Central memory CD4-positive, alpha-beta T cell (primary cell): Measurements from ENCODE around the gene SCUBE3.

Experiments used
- DNase-seq: peaks from one replicate; pipeline ENCODE4 v3.0.0; 2022

The SCUBE3 gene

DNA sequence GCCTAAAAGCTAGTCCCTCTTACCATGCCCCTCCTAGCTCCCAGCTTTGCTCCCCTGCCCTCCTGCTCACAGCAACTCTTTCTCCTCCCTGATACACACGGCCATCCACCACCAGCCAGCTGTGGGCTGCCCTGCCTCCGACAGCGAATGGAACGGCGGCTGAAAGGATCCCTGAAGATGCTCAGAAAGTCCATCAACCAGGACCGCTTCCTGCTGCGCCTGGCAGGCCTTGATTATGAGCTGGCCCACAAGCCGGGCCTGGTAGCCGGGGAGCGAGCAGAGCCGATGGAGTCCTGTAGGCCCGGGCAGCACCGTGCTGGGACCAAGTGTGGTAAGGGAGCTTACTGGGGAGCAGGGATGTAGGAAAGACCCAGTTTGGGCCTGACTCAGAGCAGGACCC is 29.1 kb downstream of the SCUBE3 start:
- no peak for DNase-seq

DNA sequence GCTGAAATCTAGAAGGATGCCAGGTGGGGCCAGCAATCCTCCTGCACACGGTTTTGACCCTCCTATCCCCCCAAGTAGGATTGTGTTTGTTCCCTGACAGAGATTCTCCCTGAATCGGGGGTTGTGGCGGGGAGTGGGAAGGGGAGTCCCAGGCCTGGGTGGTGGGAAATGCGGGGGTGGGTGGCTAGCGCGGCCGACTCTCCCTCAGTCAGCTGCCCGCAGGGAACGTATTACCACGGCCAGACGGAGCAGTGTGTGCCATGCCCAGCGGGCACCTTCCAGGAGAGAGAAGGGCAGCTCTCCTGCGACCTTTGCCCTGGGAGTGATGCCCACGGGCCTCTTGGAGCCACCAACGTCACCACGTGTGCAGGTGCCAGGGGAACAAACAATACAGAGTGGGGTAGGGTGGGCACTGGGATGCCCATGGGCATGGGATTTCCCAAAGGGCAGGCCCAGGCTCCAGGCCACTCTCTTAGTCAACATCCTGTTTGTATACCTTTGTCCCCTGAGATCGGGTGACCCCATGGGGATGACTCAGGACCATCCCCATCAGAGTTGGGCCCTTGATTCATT is 29.7 kb downstream of the SCUBE3 start:
- DNase-seq = no peak

DNA sequence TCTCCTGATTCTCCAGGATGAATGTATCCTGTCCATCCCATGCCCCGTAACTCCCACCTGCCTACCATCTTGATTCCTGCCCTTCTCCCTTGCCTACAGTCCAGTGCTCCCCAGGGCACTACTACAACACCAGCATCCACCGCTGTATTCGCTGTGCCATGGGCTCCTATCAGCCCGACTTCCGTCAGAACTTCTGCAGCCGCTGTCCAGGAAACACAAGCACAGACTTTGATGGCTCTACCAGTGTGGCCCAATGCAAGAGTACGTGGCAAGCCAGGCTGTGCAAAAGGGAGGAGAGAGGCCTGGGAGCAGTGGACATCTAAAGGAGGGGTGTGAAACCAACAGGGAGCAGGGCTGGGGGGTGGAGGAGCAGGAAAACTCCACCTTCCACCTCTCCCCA is 30.8 kb downstream of the SCUBE3 start:
- DNase-seq = no peak

DNA sequence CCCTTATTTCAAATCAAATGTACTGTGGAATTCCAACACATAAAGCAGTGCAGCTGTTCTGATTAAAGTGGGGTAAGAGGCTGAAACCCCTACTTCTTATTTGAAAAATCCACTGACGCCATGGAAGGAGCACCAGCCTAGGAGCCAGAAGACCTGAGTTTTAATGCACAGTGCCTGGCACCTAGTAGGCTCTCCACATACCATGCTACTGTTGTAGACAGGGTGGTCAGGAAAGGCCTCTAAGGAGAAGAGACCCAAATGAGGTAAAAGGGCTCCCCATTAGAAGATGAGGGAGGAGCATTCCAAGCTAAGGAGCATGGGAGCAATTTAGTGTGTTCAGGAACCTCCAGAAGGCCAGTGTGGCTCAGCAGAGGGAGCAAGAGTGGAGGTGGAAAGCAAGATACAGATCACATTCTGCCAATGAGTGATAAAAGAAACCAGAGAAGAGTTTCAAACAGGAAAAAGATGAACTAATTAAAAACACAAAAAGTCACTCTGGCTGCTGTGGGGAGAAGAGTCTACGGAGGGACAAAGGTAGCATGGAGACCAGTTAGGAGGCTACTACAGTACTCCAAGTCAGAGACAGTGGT is 34.0 kb downstream of the SCUBE3 start:
- no peak for DNase-seq

DNA sequence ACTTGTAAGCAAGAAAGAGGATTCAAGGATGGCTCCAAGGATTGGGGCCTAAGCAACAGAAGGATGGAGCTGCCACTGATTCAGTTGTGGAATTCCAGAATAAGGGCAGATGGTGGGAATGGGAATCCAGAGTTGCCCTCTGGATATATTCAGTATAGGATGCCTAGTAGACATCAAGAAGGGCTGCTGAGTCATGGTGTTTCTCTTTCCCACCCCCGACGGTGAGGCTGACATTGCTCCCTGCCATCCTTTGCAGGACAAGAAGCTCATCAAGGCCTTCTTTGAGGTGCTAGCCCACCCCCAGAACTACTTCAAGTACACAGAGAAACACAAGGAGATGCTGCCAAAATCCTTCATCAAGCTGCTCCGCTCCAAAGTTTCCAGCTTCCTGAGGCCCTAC is 34.5 kb downstream of the SCUBE3 start:
- DNase-seq = no peak

DNA sequence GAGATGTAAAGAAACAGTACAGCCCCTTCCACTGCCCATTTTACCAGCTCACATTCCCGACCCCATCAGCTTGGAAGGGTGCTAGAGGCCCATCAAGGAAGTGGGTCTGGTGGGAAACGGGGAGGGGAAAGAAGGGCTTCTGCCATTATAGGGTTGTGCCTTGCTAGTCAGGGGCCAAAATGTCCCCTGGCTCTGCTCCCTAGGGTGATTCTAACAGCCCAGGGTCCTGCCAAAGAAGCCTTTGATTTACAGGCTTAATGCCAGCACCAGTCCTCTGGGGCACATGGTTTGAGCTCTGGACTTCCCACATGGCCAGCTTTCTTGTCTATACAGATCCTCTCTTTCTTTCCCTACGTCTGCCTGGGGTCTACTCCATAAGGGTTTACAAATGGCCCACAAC is 35.2 kb downstream of the SCUBE3 start:
- no peak for DNase-seq

DNA sequence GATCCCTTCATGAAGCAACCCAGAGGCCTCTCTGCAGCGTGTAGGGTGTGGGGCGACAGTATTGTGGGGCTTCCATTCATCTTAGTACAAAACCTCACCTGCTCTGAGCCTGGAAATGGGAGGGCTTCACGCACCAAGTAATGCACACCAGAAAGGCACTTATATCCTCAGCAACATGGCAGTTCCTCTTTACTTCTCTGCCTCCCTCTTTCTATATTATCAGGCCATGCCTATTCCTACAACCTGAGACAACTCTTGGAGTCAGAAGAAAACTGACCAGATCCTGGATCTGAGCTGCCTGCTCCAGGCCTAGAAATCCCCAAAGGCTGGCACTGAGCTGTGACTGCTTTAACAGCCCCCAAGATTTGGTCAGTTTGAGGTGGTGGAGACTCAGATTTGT is 38.2 kb downstream of the SCUBE3 start:
- no peak for DNase-seq

DNA sequence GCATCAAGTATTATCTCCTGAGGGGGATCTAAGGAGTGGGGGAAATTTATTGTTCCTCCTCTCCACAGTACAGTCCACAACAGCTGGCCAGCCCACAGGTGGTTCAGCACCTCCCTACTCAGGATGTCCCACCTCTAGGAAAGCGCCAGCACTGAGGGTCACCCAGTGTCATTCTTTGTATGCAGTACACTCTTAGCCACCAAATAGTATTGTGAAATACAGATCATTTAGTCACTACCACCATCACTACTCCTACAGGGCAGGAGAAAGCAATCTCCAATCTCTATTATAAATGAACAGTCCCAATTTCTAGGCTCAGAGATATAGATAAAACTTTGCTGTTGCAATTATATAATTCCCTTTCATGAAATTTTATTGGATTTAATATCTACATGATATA is 39.5 kb downstream of the SCUBE3 start:
- no peak for DNase-seq

DNA sequence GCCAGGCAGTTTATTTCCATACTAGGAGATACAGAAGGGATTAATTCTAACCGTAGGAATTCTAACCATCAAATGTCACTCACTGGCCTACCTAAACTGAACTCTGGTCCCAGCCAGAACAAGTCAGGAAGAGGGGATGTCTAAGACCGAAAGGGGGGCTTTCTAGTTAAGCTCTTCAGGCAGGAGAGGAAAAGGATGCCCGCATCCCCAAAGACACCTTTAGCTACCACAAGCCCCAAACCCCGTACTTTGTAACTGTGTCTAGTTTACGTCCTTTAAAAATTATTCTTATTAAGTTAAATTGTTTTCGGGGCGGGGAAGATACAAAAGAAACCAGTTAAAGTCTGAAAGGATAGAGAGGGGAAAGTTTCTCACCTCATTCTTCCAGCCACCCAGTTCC is 44.6 kb downstream of the SCUBE3 start:
- DNase-seq = no peak

DNA sequence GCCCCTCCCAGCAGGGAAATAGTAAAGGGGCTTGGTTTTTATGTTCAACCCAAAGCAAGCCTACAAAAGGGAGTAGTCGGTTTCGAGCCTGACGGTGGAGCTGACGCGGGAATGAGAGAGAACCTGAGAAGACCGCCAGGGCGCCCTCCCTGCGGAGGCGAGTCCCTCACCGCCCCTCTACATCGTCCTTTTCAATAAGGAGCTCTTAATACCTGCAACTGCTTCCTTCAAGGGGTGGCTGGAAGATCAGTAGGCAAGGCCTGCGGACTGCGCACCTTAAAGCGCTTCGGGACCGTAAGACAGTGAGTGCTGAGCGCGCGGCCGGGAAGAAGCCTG is 45.1 kb downstream of the SCUBE3 start:
- no peak for DNase-seq

DNA sequence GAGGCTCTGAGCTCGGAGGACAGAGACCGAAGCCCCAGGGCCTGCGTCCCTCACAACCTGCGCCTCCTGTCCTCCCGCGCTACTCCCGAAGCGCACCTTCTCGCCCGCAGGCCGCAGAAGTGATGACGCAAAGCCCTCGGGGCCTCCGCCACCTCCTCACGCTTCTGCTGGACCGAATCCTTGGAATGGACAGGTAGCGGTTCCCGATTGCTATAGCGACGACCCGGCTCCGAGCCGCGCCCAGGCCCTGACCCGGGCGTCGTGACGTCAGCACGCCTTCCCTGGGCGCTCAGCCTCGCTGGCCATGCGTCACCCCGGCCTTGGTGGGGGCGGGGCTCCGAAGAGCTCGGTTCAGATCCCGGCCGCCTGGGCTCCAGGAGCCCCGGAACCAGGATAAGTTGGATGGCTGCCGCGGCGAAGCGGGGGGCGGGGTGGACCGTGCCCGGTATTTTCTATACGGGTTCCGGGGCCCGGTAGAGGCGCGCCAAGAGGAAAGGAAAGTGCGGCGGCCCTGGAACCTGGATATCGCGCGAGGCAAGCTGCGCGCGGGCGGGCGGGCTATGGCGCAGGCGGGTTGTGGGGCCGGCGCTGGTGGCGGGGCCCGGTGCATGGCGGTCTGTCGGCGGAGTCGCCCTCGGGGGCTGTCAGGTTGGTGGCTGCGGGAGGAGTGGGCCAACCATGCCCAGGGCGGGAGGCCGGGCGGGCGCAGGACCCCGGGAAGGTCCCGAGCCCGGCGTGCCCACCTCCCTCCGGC is 45.6 kb downstream of the SCUBE3 start, which contains the start of gene ZNF76:
Gene ZNF76, plus strand, starts transcription at position 542 of the 754 bp plus-strand sequence. CDS start 21,417 bp downstream, outside the sequence.
- peak; percentile 94 for DNase-seq

DNA sequence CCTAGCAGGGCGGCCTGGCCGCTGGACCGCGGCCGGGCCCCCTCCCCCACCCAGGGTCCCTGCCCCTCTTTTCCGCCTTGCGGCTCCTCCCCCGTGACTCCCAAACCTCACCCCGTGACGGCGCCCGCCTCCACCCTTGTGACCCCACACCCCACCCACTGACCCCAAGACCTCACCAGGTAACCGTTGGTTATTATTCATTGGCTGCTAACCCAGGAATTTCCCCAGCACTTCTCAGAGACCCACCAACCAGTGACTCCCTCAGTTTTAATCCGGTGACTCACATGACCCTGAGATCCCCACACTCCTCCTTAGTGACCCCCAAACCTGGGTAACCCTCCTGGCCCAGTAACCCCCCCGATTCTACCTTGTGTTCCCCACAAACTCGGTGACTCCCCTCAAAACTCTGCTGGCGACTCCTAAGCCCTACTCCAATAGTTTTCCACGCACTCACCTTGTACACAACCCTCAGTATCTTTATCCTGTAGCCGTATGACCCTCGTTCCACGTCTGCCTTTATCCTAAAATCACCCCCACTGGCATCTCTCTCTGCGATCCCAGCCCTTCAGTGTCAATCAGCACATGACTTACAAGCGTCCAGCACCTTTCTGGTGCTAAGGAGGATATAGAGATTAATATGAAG is 46.3 kb downstream of the SCUBE3 start:
- peak; percentile 80 for DNase-seq

DNA sequence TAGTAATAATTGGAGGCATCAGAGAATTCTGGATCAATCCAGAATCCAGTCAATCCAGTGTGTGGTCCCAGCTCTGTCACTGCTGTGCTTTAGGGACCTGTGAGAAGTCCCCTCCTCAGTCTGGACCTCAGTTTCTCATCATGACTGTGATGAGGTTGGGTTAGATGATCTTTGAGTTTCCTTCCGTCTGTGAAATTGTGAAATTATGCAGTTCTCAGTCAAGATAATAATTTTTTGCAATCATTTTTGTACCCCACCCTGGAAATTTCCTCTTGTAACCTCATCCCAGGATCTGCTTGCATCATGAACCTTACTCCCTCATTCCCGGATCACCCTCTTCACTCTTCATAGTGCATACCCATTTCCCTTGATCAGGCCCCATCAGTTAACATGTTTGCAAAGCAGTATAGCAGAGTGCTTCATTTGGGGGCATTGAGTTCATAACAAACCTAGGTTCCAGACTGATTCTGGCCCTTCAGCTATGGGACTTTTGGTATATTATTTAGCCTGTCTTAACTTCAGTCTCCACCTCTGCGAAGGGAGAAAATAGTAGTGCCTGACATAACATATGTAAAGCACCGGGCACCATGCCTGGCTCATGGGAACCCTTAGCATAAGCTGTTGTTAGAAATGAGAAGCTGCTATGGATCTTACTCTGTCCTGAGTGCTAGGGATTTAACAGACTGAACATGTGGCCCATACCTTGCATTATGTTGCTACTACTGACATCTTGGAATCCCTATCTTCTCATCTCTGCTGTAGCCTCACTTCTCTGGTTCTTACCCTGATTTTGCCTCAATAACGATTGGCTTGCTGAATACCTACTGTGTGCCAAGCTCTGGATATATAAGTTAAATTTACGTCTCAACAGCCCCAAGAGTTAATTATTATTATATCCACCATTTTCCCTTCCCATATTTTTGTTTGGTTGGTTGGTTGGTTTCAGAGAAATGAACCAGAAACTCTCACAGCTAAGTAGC is 47.1 kb downstream of the SCUBE3 start:
- no peak for DNase-seq

DNA sequence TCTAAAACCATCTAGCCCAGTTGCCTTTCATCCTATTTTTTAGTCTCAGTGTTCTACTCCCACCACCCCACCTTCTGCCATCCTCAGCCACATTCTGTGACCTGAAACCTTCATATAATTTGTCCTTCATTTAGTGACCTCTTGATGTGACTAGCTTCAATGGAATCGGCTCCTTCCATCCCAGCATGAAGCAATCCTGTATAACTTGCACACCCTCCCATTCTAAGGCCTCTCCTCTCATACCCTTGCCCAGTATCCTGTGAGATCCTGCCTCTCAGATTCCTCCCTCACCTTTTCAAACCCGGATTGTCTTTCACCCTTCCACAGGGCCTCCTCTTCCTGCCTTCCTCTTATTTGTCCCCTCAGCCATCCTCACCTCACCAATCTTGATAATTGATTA is 48.8 kb downstream of the SCUBE3 start:
- DNase-seq = no peak

DNA sequence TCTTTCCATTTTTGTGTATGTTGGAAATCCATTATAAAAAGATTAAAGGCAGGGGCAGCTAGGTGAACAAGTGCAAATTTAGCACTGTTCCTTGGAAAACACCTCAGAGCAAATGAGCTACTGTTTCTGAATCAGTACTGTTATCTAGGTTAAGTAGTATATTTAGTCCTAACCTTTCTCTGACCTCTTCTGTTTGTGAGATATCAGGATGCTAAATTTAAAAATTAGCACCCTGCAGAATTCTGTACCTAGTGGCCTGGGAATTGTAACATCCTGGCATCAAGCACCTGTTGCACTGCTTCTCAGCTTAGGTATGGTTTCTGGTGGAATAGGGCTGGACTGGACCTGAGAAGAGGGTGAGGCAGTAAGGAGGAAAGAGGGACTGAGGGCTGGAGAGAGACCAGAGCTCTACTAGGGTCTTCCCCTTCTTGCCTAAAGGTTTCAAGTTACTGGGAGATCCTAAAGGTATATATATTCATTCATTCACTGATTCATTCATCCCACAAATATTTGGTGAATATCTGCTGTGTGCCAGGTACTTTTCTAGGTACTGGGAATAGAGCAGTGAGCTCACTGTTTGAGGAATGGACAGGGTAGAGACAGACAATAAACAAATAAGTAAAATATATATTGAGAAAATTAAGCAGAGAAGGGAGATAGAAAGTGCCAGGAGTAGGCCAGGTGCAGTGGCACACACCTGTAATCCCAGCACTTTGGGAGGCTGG is 51.0 kb downstream of the SCUBE3 start:
- no peak for DNase-seq

DNA sequence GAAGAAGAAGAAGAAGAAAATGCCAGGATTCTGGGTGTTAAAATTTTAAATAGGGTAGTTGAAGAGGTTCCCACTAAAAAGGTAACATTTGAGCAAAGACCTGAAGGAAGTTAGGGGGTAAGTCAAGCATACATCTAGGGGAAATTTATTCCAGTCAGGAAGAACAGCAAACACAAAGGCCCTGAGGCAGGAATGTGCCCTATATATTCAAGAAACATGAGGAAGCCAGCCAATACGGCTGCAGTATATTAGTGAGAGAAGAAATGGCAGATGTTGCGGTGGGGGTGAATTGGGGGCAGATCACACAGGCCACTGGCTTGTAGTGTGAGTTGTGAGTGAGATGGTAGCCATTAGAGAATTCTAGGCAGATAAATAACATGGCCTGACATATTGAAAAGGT is 51.8 kb downstream of the SCUBE3 start:
- no peak for DNase-seq

DNA sequence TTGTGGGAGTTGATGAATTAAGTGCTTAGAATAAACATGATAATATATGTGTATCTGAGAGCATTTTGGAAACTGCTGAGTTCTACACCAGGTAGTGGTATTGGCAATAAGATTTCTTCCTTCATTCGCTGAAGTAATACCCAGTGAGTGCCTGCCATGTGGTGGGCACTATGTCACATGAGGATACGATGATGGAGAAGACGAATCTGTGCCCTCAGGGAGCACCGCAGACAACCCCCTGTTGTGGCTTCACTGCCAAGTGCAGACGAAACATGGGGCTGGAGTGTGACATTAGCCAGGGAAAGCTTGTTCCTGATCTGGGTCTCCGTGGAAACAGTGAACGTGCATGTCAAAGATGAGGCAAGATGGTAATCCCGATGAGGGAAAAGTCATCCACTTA is 53.7 kb downstream of the SCUBE3 start:
- DNase-seq = no peak

DNA sequence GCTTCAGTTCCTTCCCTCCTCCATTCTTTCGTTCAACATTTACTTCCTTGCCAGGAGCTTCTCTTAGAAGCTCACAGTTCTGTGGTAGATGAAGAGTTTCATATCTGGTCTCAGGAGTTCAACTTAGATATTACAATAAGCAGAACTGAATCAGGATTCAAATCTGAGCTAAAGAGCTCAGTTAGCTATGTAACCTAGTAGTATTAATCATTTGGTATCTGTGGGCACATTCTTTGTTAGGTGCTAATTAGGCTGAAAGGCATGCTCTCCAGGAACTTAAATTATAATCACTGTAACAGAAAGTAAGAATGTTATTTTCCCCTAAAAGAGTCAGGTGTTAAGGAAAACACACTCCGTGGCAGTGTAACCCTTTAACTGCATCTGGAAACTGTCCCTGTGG is 54.1 kb downstream of the SCUBE3 start:
- no peak for DNase-seq

DNA sequence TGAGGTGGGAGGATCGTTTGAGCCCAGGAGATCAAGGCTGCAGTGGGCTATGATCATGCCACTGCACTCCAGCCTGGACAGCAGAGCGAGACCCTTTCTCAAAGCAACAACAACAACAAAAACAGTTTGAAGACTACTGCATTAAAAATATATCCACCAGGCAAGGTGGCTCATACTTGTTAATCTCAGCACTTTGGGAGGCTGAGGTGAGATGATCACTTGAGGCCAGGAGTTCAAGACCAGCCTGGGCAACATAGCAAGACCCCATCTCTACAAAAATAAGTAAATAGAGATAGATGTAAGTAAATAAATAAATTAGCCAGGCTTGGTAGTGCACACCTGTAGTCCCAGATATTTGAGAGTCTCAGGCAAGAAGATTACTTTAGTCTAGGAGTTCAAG is 58.2 kb downstream of the SCUBE3 start:
- DNase-seq = no peak

DNA sequence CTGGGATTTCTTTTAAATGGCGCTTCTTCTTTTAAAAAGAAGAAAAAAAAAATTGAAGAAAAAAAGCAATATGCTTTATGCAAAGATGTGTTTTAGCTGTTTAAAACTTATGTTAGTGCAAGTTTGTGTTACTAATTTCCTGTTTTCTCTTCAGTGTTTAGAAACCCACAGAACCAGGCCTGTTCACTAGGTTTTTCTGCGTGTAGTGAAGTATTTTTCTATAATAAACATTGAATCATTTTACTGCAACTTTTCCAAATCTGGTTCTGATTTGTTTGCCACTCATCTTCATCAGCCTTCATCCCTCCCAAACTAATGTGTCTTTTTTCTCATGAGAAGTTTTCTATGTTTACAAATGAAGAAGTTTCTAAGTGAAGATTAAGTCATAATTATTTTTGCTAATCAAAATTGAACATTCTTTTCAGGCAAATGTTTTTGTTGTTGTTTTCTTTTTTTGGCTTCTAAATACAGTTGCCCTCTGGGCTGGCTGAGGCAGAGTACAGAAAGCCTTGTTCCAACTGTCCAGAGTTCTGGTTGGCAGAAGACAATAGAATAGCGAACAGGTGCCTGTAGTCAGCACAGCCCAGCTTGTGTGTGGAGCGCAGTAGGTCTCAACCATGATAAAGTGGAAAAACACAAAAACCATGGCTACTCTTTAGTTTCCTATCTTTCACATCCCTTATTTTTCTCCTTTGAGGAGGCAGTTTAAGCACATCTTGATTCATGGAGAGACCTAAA is 60.2 kb downstream of the SCUBE3 start:
- DNase-seq = no peak

DNA sequence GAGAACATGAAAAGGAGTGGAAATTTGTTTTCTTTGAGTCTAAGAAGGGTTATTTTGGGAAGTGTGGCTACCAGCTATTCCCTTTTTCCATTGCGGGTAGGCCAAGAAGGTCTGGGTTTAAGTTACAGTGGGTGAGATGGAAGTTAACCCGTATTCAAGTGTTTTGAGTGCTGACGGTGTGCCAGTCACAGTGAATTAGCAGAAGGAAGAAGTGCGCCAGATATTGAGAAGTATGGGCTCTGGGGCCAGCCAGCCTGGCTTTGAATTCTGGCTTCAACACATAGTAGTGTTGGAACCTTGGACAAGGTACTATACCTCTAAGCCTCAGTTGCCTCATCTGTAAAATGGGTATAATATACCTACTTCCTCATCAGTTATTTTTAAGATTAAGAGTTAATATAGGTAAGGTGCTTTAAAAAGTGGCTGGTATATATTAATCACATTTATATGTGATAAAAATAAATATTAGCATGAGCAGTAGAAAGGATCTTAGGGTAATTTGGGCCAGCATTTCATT is 62.0 kb downstream of the SCUBE3 start:
- no peak for DNase-seq
